Bone marrow (tissue), 2 donors: ENCODE data around the gene UQCC2.

Source experiments
- DNase-seq, 2 donors: peaks; one replicate each; lab custom pipeline; 2025; lab: John Stamatoyannopoulos, UW

Gene UQCC2

DNA sequence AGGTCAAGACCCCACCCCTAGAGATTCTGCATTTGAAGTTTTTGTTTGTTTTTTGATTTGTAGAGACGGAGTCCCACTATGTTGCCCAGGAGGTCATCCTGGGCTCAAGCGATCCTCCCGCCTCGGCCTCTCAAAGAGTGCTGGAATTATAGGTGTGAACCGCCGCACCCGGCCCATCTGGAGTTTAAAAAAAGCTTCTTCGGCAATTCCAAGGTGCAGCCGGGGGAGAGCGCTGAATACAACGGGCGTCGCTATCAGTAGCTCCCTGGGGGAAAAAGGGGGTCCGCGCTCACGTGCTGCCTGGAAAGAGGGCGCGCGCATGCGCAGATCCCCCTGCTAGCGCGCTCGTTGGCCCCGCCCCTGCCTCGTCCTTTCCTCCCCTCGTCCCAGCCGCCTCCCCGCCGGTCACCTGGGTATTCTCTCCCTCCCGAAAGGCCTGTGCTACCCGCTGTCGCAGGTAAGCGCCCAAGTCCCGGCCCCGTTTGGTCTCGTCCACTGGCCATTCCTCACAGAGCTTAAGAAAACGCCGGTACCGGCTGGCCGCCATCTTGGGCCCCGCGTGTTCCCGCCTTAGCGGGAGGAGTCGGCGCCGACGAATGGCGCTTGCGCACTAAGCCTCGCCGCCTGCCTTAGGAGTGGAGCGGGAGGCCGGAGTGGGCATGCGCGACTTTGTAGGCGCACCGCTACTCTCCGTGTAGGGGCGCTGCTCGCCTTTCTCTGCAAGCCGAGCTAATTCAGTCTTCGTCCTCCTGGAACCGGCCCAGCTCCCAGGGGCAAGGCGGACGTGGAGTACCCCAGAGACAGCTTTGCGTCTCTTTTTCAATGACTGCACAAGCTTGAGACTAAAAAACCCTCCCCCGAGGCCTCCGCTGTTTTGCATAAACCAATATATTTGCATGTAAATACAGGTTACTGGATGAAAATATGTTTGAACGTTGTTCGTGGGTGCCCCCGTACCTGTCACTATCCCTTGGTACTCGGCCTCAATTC, at the start of gene UQCC2:
Gene UQCC2, minus strand, starts transcription at position 561 of the 990 bp plus-strand sequence. Its CDS starts 14 bp downstream, at position 547.
- peak; percentile 94 to 95 for DNase-seq

GRCh38 chr6:33759887-33760629, 48.6 kb upstream of the UQCC2 start:
- DNase-seq = no peak

- no peak for DNase-seq
Measured at GRCh38 chr6:33758815-33759216, 47.3 kb upstream of the UQCC2 start.

- DNase-seq = no peak
Measured at GRCh38 chr6:33757906-33758305, 46.4 kb upstream of the UQCC2 start.

- DNase-seq = no peak
Measured at GRCh38 chr6:33757113-33757512, 45.6 kb upstream of the UQCC2 start.

DNA sequence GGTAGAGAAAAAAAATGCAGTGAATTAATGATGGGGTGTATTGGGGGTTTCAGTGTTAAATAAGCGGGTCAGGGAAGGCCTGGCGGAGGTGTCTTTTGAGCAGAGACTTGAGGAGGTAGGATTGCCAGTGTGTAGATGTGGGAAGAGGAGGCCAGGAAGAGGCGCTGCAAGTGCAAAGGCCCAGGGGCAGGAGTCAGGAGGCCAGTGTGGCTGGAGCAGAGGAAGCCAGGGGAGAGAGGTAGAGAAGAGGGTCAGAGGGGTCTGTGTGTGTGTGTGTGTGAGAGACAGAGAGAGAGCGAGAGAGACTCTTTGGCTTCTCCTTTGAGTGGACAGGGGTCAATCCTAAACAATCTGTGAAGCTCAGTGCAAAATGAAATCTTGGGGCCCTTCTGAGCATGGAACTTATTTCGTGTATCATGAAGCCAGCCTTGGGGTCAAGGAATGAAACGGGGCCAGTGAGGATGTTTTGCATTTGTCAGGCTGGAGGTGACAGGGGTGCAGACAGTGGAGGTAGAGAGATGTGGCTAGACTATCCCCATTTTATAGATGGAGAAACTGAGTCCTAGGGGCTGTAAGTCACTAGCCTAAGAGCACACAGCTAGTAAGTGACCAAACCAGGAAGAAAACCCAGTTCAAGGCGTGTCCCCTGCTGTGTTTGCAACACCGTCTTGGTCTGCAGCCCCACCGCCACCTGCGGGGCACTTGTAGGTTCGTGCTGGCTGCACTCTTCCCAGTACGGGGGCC, 44.9 kb upstream of the UQCC2 start:
- no peak for DNase-seq

DNA sequence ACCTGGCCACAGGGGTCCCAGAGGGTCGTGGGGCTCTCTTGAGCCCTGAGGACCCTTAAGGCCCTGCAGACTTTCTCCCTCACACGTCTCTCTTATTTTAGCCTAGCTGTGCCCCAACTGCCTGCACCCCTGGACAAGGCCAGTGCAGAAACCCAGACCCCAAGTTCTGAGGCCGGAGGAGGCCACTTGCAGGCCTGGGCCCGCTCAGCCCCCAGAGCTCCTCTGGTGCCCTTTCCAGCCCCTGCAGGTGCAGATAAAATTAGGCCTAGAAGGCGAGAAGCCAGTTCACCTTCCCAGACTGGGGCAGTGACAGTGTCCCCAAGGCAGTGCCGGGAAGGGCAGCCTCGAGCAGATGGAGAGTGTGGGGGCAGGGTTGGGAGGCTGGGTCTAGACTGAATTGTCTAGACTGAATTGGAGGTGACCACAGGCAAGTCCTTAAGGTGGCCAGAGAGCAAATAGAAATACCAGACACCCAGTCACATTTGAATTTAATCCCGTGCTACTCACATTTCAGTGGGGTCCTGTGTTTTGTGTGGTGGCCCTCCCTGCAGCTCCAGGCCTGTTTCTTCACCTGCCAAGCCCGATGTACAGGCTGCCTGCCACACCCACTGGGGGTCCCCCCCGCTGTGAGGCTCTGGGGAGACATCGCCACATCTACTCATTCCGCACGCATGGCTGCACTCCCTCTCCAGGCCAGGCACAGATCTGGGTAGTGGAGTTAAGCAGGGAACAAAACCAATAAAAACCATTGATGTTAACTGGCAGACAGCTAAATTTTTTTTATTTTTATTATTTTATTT, 43.8 kb upstream of the UQCC2 start:
- DNase-seq = no peak

DNA sequence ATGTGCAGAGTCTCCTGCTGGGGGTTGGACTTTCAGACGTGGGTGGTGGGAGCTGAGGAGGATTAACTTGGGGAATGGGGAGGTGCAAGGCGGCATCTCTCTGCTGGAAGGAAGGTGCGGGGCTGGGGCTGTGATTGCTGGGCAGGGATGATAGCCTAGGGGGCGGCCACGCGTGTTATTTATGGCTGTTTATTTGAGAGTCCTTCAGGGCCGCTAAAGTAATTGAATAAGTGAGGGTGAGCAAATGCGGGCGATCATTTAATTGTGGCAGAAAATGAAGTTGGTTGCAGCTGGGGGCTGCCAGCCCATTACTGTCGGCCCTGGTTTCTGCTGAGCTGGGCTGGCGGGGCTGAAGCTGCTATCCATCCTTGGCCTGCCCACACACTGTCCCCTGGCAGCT, 42.7 kb upstream of the UQCC2 start:
- DNase-seq = no peak

GRCh38 chr6:33752646-33753015, 41.1 kb upstream of the UQCC2 start:
- no peak for DNase-seq

DNA sequence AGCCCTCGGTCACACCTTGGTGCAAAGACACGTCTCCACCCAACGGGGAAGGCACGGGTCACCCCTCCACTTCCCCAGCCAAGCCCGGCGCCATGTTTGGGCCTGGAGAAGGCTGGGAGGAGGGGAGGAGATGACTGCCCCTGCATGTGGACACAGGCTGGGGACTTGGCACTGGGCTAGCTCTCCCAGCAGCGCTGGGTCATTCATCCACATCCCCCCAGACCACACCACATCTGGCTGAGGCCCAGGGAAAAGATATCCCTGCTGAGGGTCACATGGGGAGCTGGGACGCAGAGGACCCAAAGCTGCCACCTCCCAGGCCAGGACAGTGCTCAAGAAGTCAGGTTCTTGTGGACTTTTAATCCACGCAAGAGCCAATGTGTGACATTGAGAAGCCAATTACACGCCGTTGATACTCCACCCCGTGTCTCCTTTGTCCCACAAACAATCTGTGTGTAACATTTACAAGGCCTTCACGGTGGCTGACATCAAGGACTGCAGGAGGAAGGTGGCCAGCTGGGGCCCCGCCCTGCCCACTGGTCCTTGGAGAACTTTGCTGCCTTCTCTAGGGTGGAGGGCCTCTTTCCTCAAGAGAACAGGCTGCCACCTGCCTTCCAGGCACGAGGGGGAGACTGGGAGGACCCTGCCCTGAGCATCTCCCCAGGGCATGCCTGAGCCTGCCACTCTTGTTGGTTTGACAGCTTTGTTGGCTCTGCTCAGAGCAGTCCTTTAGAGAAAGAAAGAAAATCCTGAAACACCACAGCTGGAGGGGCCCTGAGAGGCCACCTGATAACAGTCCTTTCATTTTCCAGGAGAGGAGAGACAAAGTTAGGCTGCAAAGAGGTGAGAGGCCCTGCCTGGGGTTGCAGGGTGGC, 40.5 kb upstream of the UQCC2 start:
- no peak for DNase-seq

DNA sequence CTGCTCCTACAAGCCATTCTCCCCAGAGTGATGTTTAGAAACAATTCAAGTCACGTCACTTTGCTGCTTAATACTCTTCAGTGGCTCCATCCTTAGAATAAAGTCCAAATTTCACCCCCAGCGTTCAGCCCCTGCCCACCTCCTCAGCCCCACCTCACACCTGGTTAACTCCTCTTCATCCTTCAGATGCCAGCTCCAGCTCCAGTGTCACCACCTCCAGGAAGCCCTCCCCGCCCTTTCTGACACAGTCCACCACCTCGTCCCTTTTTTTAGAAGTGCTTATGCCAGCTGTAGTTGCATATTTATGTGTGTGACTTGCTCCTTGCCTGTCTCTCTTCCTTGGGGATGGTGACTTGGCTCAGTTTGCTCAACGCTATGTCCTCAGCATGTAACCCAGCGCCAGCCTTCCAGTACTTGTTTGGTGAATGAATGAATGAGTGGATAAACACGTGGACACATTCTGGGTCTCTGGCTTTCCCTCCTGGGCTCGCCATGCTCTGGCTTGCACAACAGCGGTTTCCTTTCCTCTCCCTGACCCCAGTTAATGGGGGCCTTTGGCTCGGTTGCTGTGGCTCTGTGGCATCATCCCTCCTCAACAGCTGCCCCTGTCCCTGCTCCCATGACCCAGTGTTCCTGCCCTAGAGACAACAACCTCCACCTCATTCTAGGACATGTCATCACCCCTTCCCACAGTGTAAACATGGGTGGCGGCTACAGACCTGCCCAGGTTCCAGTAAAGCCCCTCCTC, 38.9 kb upstream of the UQCC2 start:
- no peak for DNase-seq

GRCh38 chr6:33749401-33749800, 37.9 kb upstream of the UQCC2 start:
- DNase-seq = no peak

DNA sequence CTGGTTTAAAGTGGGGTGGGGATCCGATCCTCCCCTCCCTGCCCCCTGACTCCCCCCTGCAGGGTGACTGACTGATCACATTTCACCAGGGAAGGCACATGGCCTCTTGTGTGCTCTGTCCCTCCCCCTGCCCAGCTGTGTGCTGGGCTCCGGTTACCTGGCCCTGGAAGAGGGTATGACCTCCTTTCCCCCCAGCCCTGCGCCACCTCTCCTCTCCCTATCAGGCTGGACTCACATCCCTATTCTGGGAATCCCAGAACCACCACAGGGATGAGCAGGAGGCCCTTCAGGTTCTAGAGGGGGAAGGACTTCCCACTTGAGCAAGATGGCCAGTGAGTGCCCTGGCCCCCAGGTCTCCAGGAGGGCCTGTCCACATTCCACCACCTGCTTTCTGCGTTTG, 37.3 kb upstream of the UQCC2 start:
- no peak for DNase-seq

DNA sequence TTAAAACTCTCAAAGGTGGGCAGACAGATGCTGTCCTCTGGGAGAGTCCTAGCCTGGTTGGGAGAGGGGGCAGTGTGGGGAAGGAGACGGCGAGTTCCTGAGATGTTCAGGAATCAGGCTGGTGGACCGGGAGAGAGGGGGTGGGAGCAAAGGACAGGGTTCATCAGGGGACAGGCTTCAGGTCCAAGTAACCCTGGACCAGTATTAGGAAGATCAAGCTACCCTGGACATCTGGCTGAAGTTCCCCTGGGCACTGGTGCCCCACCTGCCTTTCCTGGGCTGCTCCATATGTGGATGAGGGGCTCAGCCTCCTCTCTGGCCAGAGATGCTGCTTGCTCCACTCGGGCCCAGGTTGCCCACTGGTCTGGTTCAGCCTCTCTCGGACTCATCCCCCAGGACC, 36.3 kb upstream of the UQCC2 start:
- DNase-seq = no peak

DNA sequence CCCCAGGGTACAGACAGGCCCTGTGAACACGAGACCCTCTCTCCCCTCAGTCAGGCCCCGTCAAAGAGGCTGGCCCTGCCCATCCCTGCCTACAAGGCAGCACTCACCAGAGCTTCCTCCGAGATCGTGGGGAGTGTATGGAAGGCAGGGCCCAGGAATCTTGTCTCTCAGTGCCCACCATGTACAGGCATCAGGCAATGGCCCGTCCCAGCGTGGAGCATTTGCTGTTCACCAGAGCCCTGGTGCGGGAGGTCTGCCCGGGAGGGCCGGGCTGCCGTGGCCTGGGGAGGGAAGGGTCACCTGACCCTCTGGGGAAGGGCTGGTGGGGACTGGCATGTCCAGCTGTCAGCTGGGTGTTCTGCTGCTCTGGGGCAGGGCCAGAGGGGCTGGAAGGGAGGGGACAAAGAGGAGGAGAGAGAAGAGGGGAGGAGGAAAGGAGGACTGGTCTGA, 35.2 kb upstream of the UQCC2 start, which contains the start of gene IP6K3:
Gene IP6K3, minus strand, starts transcription at position 255 of the 450 bp plus-strand sequence. CDS start 11,429 bp downstream, outside the sequence.
- no peak for DNase-seq

DNA sequence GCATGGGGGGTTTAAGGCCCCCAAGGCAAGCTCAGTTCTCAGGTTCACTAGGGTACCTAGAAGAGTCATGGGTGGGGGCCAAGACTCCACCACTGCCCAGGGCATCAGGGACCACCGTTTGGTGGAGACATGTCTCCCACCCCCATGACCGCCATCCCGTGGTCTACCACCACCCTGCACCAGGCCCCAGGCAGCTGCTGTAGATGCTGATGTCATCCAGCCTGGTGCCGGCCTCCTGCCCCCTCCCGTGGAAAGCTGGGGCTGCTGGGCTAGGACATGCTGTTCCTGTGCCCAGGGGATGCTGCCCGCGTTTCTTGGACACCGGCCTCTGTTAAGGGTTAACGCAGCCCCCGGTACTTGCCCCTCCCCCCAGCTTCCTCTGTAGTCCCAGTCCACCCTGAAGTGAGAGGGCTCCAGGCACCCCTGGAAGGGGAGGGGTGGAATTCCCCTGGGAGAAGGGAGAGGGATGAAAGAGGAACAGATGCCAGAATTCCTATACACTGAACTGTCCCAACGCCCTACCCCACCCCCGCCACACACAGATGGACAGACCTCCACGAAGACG, 34.6 kb upstream of the UQCC2 start:
- DNase-seq = no peak

DNA sequence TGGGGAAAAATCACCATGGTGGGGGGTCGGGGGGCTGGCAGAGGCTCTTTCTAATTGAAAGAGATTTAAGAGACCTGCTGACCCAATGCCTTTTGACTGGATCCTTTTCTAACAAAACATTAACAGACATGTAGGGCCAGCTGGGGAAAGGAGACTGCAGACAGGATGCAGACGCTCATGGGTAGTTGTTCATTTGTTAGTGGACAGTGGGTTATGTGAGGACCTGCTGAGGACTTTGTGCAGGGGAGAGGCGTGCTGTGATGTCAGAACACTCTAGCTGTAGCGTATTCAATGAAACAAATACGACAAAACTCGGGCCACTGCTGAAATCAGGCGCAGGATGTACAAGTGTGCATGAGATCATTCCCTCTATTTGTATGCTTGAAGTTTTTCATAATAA, 34.0 kb upstream of the UQCC2 start:
- no peak for DNase-seq

DNA sequence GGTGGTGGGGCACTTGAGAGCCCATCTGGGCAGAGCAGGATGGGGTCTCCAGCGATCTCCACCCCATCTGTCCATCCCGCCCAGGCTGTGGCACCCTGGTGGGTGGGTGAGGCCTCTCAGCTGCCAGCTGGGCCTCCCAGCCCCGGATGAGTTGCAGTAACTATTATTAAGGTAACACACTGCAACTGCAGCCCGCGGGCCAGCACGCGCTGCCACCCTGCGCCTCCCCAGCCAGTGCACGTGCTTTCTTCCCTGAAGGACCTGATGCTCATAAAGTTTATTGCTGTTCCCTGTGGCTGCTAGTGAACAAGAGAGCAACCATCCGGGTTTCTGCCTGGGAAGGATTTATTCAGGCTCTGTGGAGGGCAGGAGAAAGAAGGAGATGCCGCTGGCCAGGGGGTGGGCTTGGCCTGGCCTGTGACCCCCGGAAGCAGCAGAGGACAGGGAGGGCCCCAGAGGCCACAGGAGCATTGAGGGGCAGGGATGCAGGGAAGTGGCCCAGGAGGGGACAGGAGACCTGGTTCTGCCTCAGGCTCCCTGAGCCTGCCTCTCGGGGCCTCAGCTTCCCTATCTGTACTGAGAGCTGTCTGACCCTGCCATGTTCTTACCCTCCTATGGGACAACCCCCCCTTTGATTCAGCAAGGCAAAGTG, 33.5 kb upstream of the UQCC2 start:
- DNase-seq = no peak
